ENCODE measurements around the gene CCDC158. TPM values are rescaled to one million over a fixed set of nuclear protein-coding genes. Genes with fewer than 3 reads are reported as not detected.
A peak's percentile ranks its signal among the peaks of the same experiment; 100 is the strongest.

The CCDC158 gene
- total RNA-seq, 1 donor from 2014 or later: not detected

GRCh38 chr4:76442807-76443206 is 21.9 kb upstream of the CCDC158 start:
- H3K36me3 Mint-ChIP-seq (ENCODE audit: low read depth): no peaks in the 10 kb centered on the region

GRCh38 chr4:76441881-76442280 is 20.9 kb upstream of the CCDC158 start:
- Mint-ChIP-seq H3K27ac (no peak overlapping the region), H3K36me3 (ENCODE audit: low read depth) (no peaks in the 10 kb centered on the region), H3K4me3 (no peak overlapping the region), H3K9me3 (no peaks in the 10 kb centered on the region), H3K27me3 (peaks cover 16% of the 10 kb centered on the region), H3K4me1 (no peaks in the 10 kb centered on the region)
- ChIA-PET POLR2A (no interaction called here), CTCF (no interaction called here)
- no peak for DNase-seq
- TF ChIP-seq CTCF (IDR thresholded peaks at IDR 0.05): no peak
- intact Hi-C loops (cut with micrococcal nuclease): no loop called here
- ATAC-seq (ENCODE audit: low read depth): no peak

More at GRCh38 chr4:76442807-76443206, 21.9 kb upstream of the CCDC158 start:
- no peak for TF ChIP-seq CTCF (IDR thresholded peaks at IDR 0.05)
- Mint-ChIP-seq H3K27me3 (peaks cover 11% of the 10 kb centered on the region), H3K4me1 (no peaks in the 10 kb centered on the region), H3K4me3 (no peak overlapping the region), H3K9me3 (no peaks in the 10 kb centered on the region), H3K27ac (no peak overlapping the region)
- ATAC-seq (ENCODE audit: low read depth) (no peak), DNase-seq (no peak)
- CTCF ChIA-PET: no interaction called here
- intact Hi-C loops (cut with micrococcal nuclease): no loop called here
- POLR2A ChIA-PET: no interaction called here

GRCh38 chr4:76439491-76439890 is 18.6 kb upstream of the CCDC158 start:
- no peak for TF ChIP-seq CTCF (IDR thresholded peaks at IDR 0.05)
- Mint-ChIP-seq H3K9me3 (no peaks in the 10 kb centered on the region), H3K36me3 (ENCODE audit: low read depth) (no peaks in the 10 kb centered on the region), H3K27ac (no peak overlapping the region), H3K4me3 (no peak overlapping the region), H3K27me3 (peaks cover 26% of the 10 kb centered on the region), H3K4me1 (peaks cover 15% of the 10 kb centered on the region)
- ChIA-PET CTCF (no interaction called here), POLR2A (no interaction called here)
- DNase-seq (no peak), ATAC-seq (ENCODE audit: low read depth) (no peak)
- intact Hi-C loops (cut with micrococcal nuclease): no loop called here

- CTCF ChIA-PET: interaction anchor here (9.8 kb wide), 1 partner anchor 66 kb away, joined by 162 read pairs; no protein-coding TSS in a partner anchor
- Mint-ChIP-seq H3K9me3 (no peaks in the 10 kb centered on the region), H3K4me1 (peaks cover 16% of the 10 kb centered on the region), H3K4me3 (no peak overlapping the region), H3K27ac (no peak overlapping the region), H3K27me3 (peaks cover 24% of the 10 kb centered on the region), H3K36me3 (ENCODE audit: low read depth) (no peaks in the 10 kb centered on the region)
- POLR2A ChIA-PET: interaction anchor here (0.8 to 1.6 kb wide), 2 partner anchors 63 to 64 kb away, joined by 3 read pairs; no protein-coding TSS in a partner anchor
- TF ChIP-seq CTCF (IDR thresholded peaks at IDR 0.05): no peak
- DNase-seq (no peak), ATAC-seq (ENCODE audit: low read depth) (no peak)
- intact Hi-C loops (cut with micrococcal nuclease): no loop called here
These were observed 14.8 kb upstream of the CCDC158 start for GRCh38 chr4:76435528-76436319.

GRCh38 chr4:76434901-76435527 is 14.1 kb upstream of the CCDC158 start, which contains the start of gene SHROOM3:
TSS of gene SHROOM3 (plus strand) at chr4:76435229. CDS start at chr4:76436053, 824 bp downstream.
- ATAC-seq (ENCODE audit: low read depth) (no peak), DNase-seq (no peak)
- no peak within 1 kb of the TSS for H3K27ac Mint-ChIP-seq
- H3K4me1 Mint-ChIP-seq: peaks cover 16% of the 10 kb centered on the region
- peak within 1 kb of the TSS; percentile 8 for H3K4me3 Mint-ChIP-seq
- TF ChIP-seq CTCF (IDR thresholded peaks at IDR 0.05): no peak
- H3K36me3 Mint-ChIP-seq (ENCODE audit: low read depth): no peaks in the 10 kb centered on the region
- intact Hi-C loops (cut with micrococcal nuclease): loop anchor here (5.0 kb wide), 2 partner anchors 253 to 922 kb away; no protein-coding TSS in a partner anchor
- H3K27me3 Mint-ChIP-seq: peaks cover 22% of the 10 kb centered on the region
- POLR2A ChIA-PET: interaction anchor here (0.8 to 1.6 kb wide), 2 partner anchors 63 to 65 kb away, joined by 3 read pairs; no protein-coding TSS in a partner anchor
- CTCF ChIA-PET: interaction anchor here (9.8 kb wide), 1 partner anchor 67 kb away, joined by 162 read pairs; no protein-coding TSS in a partner anchor
- no peaks in the 10 kb centered on the region for H3K9me3 Mint-ChIP-seq

Data from activated B cell treated with CpG ODN at 0.5 μM for 24 hours (primary cell).